OCI-LY3 (cell line): ENCODE measurements around the gene SORBS1.

ENCODE experiments used
- H2AFZ ChIP-seq: fragments of 200-600, 300-600 bp; shearing (Covaris generic); 2 replicates; pipeline ENCODE4 v1.6.0; 2014; ENCODE audit warnings: antibody characterized with exemption, low read depth, low read length
- H3K27ac ChIP-seq: fragments of 200-600, 300-600 bp; sonication (generic); 2 replicates; pipeline ENCODE4 v1.5.1; 2014; ENCODE audit warnings: mild to moderate bottlenecking, low read length, moderate library complexity, mixed read lengths
- H3K27me3 ChIP-seq: fragments of 200-600, 300-600 bp; sonication (generic); 2 replicates; pipeline ENCODE4 v1.6.1; 2014; ENCODE audit warnings: low read depth, low read length, mixed read lengths
- H3K36me3 ChIP-seq: fragments of 200-600, 300-600 bp; sonication (generic); replicated peaks from 2 replicates; pipeline ENCODE3; 2014; ENCODE audit warnings: low read depth, low read length, mixed read lengths
- H3K4me1 ChIP-seq: fragments of 300-600, 200-600 bp; sonication (generic); 2 replicates; pipeline ENCODE4 v1.6.1; 2014; ENCODE audit warnings: low read length, mixed read lengths
- H3K4me2 ChIP-seq: fragments of 200-600, 300-600 bp; sonication (generic); 2 replicates; pipeline ENCODE4 v1.6.1; 2014; ENCODE audit warnings: low read length, mixed read lengths
- H3K4me3 ChIP-seq: fragments of 300-600, 200-600 bp; sonication (generic); 2 replicates; pipeline ENCODE4 v1.5.1; 2014; ENCODE audit warnings: antibody characterized with exemption, mild to moderate bottlenecking, low read length, moderate library complexity
- H3K79me2 ChIP-seq: fragments of 300-600, 200-600 bp; shearing (Covaris generic); 2 replicates; pipeline ENCODE4 v1.6.1; 2014; ENCODE audit warnings: mild to moderate bottlenecking, low read length, mixed read lengths
- H3K9ac ChIP-seq: fragments of 300-600, 200-600 bp; shearing (Covaris generic); 2 replicates; pipeline ENCODE4 v1.6.0; 2014; ENCODE audit warnings: mild to moderate bottlenecking, low read length, moderate library complexity
- H3K9me3 ChIP-seq: fragments of 200-600, 300-600 bp; shearing (Covaris generic); 2 replicates; pipeline ENCODE4 v1.6.1; 2014; ENCODE audit warnings: low read length, mixed read lengths; ENCODE audit not compliant: insufficient read depth
- H4K20me1 ChIP-seq: fragments of 200-600, 300-600 bp; sonication (generic); 2 replicates; pipeline ENCODE4 v1.6.1; 2016; ENCODE audit warnings: low read length, mixed read lengths; ENCODE audit not compliant: insufficient read depth
- EZH2phosphoT487 ChIP-seq: fragments of 200-600 bp; shearing (Covaris generic); IDR thresholded peaks from 2 replicates; pipeline ENCODE4 v1.6.1; 2018; ENCODE audit warnings: antibody characterized with exemption, mixed run types, low read depth
- TF ChIP-seq, protein P1 (sequence below): fragments of 200-600, 300-600 bp; sonication (generic); IDR thresholded peaks from 2 replicates; pipeline ENCODE4 v1.5.1; 2014; ENCODE audit warnings: antibody characterized with exemption, low read length, low read depth

Gene SORBS1

DNA sequence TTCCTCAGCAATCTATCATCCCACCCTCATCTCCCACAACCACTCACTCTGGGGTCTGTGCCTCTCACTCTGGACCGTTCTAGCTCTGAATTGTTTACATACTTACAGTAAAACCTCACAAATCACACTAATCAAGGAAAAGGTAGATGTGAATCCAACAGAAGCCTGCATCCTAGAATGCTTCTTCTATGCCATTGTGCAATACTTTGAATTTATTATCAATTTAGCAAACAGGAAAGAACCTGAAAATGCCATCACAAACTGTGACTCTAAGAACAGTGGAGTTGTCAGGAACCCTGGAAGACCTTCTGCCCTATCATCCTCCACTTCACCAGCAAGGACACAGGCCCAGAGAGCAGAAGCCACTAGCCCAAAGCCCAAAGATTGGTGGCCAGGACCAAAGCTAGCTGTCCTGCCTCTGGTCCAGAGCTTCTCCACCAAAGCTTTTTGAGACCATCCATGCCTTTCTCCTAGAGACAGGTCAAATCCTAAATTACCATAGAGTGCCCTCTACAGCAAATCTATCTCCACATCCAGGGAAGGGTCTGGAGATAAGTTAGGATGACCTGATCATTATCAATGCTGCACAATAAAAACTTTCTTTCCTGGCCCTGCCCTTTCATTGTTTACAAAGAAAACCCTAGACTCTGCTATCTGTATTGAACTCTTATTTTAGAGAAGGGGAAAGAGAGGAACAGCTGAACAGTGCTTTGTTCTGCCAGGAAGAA lies 2.4 kb downstream of the SORBS1 start:
- Histone ChIP-seq H3K27ac (no peak overlapping the region), H3K9me3 (no peaks in the 10 kb centered on the region), H3K36me3 (no peaks in the 10 kb centered on the region), H4K20me1 (no peaks in the 10 kb centered on the region), H3K4me3 (no peak overlapping the region), H3K9ac (no peak overlapping the region), H3K79me2 (no peaks in the 10 kb centered on the region), H3K4me1 (0 out of 2 replicates have a peak, but pooled peaks cover 7% of the 10 kb centered on the region), H2AFZ (no peak overlapping the region), H3K4me2 (no peak overlapping the region), H3K27me3 (0 out of 2 replicates have a peak, but pooled peaks cover 10% of the 10 kb centered on the region)
- no peak for TF ChIP-seq EZH2phosphoT487
- TF ChIP-seq, protein P1, sequence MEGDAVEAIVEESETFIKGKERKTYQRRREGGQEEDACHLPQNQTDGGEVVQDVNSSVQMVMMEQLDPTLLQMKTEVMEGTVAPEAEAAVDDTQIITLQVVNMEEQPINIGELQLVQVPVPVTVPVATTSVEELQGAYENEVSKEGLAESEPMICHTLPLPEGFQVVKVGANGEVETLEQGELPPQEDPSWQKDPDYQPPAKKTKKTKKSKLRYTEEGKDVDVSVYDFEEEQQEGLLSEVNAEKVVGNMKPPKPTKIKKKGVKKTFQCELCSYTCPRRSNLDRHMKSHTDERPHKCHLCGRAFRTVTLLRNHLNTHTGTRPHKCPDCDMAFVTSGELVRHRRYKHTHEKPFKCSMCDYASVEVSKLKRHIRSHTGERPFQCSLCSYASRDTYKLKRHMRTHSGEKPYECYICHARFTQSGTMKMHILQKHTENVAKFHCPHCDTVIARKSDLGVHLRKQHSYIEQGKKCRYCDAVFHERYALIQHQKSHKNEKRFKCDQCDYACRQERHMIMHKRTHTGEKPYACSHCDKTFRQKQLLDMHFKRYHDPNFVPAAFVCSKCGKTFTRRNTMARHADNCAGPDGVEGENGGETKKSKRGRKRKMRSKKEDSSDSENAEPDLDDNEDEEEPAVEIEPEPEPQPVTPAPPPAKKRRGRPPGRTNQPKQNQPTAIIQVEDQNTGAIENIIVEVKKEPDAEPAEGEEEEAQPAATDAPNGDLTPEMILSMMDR = no peak

DNA sequence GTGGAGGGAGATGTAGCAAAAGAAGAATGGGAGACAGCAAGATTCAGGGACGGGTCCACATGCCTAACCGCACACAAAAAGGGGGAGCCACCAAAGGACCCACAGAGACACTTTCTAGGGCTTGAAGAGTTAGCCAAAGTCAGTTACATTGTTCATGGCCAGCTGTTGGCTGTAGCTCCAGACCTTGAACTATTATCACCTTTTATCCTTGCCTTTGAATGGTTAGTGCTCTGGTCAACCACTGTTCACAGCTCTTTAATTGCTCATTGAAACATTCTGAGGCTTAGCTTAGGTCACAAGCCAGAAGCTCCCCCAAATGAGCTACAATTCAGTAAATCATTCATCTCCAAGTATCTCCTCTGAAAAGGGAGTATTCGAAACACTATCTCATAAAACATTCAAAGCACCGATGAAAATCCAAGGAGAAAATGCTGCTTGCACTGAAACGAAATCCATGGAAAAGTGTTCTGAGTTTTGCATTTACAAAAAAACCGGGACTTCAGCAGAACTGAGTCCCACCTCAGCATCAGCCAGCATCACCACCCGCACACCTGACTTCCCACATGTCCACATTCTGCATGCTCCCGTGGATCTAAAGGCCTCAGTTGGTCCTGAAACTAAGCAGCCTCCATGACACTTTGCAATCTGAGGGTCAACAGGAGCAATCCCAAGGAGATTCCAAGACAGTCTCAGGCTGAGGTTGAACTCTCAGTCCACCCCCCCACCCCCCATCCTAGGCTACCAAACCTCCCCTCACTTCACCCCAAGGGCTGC lies 4.0 kb downstream of the SORBS1 start:
- H3K79me2 ChIP-seq = no peaks in the 10 kb centered on the region
- H3K27me3 ChIP-seq = 0 out of 2 replicates have a peak, but pooled peaks cover 10% of the 10 kb centered on the region
- TF ChIP-seq EZH2phosphoT487 = no peak
- TF ChIP-seq, protein P1 = no peak
- H2AFZ ChIP-seq = no peak overlapping the region
- H3K4me3 ChIP-seq = no peak overlapping the region
- no peaks in the 10 kb centered on the region for H3K9me3 ChIP-seq
- no peak overlapping the region for H3K4me2 ChIP-seq
- H3K27ac ChIP-seq = no peak overlapping the region
- 0 out of 2 replicates have a peak, but pooled peaks cover 7% of the 10 kb centered on the region for H3K4me1 ChIP-seq
- no peaks in the 10 kb centered on the region for H4K20me1 ChIP-seq
- no peaks in the 10 kb centered on the region for H3K36me3 ChIP-seq
- H3K9ac ChIP-seq = no peak overlapping the region

DNA sequence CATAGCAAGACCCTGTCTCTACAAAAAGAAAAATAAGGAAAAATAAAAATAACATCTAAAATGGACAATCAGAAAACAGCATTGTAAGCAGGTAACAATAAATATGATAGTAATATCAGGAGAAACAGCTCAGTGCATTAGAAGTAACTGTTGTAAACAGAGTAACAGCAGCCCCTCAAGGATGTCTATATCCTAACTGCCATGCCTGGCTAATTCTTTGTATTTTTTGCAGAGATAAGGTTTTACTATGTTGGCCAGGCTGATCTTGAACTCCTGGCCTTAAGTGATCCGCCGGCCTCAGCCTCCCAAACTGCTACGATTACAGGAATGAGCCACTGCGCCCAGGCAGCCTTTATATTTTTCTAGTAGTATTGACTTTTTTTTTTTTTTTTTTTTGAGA lies 7.5 kb downstream of the SORBS1 start:
- H4K20me1 ChIP-seq = no peaks in the 10 kb centered on the region
- TF ChIP-seq EZH2phosphoT487 = no peak
- TF ChIP-seq, protein P1 = no peak
- H3K79me2 ChIP-seq = no peaks in the 10 kb centered on the region
- H3K36me3 ChIP-seq = no peaks in the 10 kb centered on the region
- no peak overlapping the region for H3K9ac ChIP-seq
- peaks cover 2% of the 10 kb centered on the region; the same call in 1 of the 2 replicates for H3K27me3 ChIP-seq
- H2AFZ ChIP-seq = no peak overlapping the region
- no peak overlapping the region for H3K4me2 ChIP-seq
- H3K27ac ChIP-seq = no peak overlapping the region
- no peak overlapping the region for H3K4me3 ChIP-seq
- H3K9me3 ChIP-seq = no peaks in the 10 kb centered on the region
- H3K4me1 ChIP-seq = no peaks in the 10 kb centered on the region

DNA sequence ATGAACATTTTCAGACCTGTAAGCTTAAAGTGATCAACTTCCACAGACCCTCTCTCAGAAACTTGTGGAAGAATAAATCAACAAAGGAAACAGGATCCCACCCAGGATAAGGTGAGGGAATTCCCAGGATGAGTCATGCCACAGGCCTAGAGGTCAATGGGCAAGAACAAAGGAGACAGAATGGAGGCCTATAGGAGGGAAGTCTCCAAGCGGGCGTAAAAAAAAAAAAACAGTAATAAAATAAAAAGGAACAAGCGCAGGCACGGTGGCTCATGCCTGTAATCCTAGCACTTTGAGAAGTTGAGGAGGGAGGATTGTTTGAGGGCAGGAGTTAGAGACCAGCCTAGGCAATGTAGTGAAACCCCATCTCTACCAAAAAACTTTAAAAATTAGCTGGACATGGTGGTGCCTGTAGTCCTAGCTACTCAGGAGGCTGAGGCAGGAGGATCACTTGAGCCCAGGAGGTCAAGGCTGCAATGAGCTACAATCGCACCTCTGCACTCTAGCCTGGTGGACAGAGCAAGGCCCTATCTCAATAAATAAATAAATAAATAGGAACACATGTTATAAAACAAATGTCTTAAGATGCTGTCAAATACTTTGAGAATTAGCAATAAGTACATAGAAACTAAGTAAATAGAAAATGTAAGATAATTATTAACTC lies 8.4 kb downstream of the SORBS1 start:
- Histone ChIP-seq H4K20me1 (no peaks in the 10 kb centered on the region), H3K4me1 (no peaks in the 10 kb centered on the region), H3K4me2 (no peak overlapping the region), H3K4me3 (no peak overlapping the region), H3K79me2 (no peaks in the 10 kb centered on the region), H3K9me3 (no peaks in the 10 kb centered on the region), H3K27me3 (peaks cover 2% of the 10 kb centered on the region; the same call in 1 of the 2 replicates), H3K9ac (no peak overlapping the region), H3K27ac (no peak overlapping the region), H3K36me3 (no peaks in the 10 kb centered on the region), H2AFZ (no peak overlapping the region)
- TF ChIP-seq, protein P1 = no peak
- no peak for TF ChIP-seq EZH2phosphoT487
